Ovary (tissue), 3 donors: ENCODE results near the gene GSG1L.

Source experiments
- POLR2A ChIP-seq: fragments of 450-650 bp; IDR thresholded peaks from one replicate; pipeline ENCODE4 v1.6.1; 2017; ENCODE audit warnings: antibody characterized with exemption, mild to moderate bottlenecking, moderate library complexity
- TF ChIP-seq, protein P1 (sequence below), 3 donors: fragments of 450-650 bp in 2 of 3; fragments of 200-600 bp in 1 of 3; IDR thresholded peaks; one replicate each; pipeline versions ENCODE4 v1.5.1 to v1.8.0; 2016 to 2022; ENCODE audit warnings: antibody characterized with exemption in 3 of 3, mild to moderate bottlenecking in 1 of 3
- donor health status: DM: no; HTN: no; CAD: no.

GRCh38 chr16:27995378-27995777 lies 68.1 kb downstream of the GSG1L start:
- TF ChIP-seq POLR2A = no peak
- TF ChIP-seq, protein P1, sequence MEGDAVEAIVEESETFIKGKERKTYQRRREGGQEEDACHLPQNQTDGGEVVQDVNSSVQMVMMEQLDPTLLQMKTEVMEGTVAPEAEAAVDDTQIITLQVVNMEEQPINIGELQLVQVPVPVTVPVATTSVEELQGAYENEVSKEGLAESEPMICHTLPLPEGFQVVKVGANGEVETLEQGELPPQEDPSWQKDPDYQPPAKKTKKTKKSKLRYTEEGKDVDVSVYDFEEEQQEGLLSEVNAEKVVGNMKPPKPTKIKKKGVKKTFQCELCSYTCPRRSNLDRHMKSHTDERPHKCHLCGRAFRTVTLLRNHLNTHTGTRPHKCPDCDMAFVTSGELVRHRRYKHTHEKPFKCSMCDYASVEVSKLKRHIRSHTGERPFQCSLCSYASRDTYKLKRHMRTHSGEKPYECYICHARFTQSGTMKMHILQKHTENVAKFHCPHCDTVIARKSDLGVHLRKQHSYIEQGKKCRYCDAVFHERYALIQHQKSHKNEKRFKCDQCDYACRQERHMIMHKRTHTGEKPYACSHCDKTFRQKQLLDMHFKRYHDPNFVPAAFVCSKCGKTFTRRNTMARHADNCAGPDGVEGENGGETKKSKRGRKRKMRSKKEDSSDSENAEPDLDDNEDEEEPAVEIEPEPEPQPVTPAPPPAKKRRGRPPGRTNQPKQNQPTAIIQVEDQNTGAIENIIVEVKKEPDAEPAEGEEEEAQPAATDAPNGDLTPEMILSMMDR (IDR thresholded peaks at IDR 0.05) = no peak
